Measurements from ENCODE around the gene ARID1B.

ARID1B gene

GRCh38 chr6:157235600-157236039, 458.4 kb downstream of the ARID1B start:
- H3K4me2 ChIP-seq (ENCODE audit: low read depth, low read length) = peak overlapping the region; percentile 62; the same call in 1 of the 2 replicates
- H3K36me3 ChIP-seq (replicated peaks; ENCODE audit: insufficient read depth, low read length) = no peaks in the 10 kb centered on the region
- H3K27me3 ChIP-seq (replicated peaks; ENCODE audit: insufficient read depth, low read length) = no peaks in the 10 kb centered on the region
- TF ChIP-seq EZH2 (optimal IDR thresholded peaks at IDR 0.05; ENCODE audit: low read depth, low read length) = no peak
- TF ChIP-seq CTCF (IDR thresholded peaks at IDR 0.05; ENCODE audit: low read length) = peak; percentile 42
- TF ChIP-seq EZH2phosphoT487 (IDR thresholded peaks at IDR 0.05; ENCODE audit: low read length) = no peak
- no peak overlapping the region for H3K9ac ChIP-seq (ENCODE audit: low read length)
- H2AFZ ChIP-seq (ENCODE audit: low read length) = peak overlapping the region; percentile 63
- H3K9me3 ChIP-seq (replicated peaks; ENCODE audit: insufficient read depth, low read length) = no peaks in the 10 kb centered on the region
- peaks cover 6% of the 10 kb centered on the region; the same call in 1 of the 2 replicates for H3K4me1 ChIP-seq (ENCODE audit: low read length)
- no peaks in the 10 kb centered on the region for H3K9me2 ChIP-seq (replicated peaks; ENCODE audit: insufficient read depth, low read length)
- H3F3A ChIP-seq (ENCODE audit: insufficient read depth, low read length) = no peaks in the 10 kb centered on the region
- DNase-seq = peak; percentile 21
- H3K27ac ChIP-seq (ENCODE audit: low read length) = no peak overlapping the region
- peak overlapping the region; percentile 34; the same call in 1 of the 2 replicates for H3K4me3 ChIP-seq (ENCODE audit: low read length)
- no peaks in the 10 kb centered on the region for H3K79me2 ChIP-seq (ENCODE audit: low read length)
- no peaks in the 10 kb centered on the region for H4K20me1 ChIP-seq (ENCODE audit: insufficient read depth, low read length)

GRCh38 chr6:157236040-157236725, 459.0 kb downstream of the ARID1B start:
- no peaks in the 10 kb centered on the region for H3K9me3 ChIP-seq (replicated peaks; ENCODE audit: insufficient read depth, low read length)
- H3K4me1 ChIP-seq (ENCODE audit: low read length) = peaks cover 6% of the 10 kb centered on the region; the same call in 1 of the 2 replicates
- H3K27me3 ChIP-seq (replicated peaks; ENCODE audit: insufficient read depth, low read length) = no peaks in the 10 kb centered on the region
- H3K27ac ChIP-seq (ENCODE audit: low read length) = no peak overlapping the region
- H3K9ac ChIP-seq (ENCODE audit: low read length) = no peak overlapping the region
- no peaks in the 10 kb centered on the region for H3F3A ChIP-seq (ENCODE audit: insufficient read depth, low read length)
- no peaks in the 10 kb centered on the region for H4K20me1 ChIP-seq (ENCODE audit: insufficient read depth, low read length)
- DNase-seq = no peak
- TF ChIP-seq EZH2phosphoT487 (IDR thresholded peaks at IDR 0.05; ENCODE audit: low read length) = no peak
- TF ChIP-seq CTCF (IDR thresholded peaks at IDR 0.05; ENCODE audit: low read length) = no peak
- no peak for TF ChIP-seq EZH2 (optimal IDR thresholded peaks at IDR 0.05; ENCODE audit: low read depth, low read length)
- no peaks in the 10 kb centered on the region for H3K79me2 ChIP-seq (ENCODE audit: low read length)
- H3K4me3 ChIP-seq (ENCODE audit: low read length) = peak overlapping the region; percentile 34; the same call in 1 of the 2 replicates
- no peaks in the 10 kb centered on the region for H3K9me2 ChIP-seq (replicated peaks; ENCODE audit: insufficient read depth, low read length)
- no peak overlapping the region; the same call in 1 of the 2 replicates for H3K4me2 ChIP-seq (ENCODE audit: low read depth, low read length)
- no peaks in the 10 kb centered on the region for H3K36me3 ChIP-seq (replicated peaks; ENCODE audit: insufficient read depth, low read length)
- H2AFZ ChIP-seq (ENCODE audit: low read length) = peak overlapping the region; percentile 63; the same call in 1 of the 2 replicates

- Histone ChIP-seq H3K36me3 (replicated peaks; ENCODE audit: insufficient read depth, low read length) (no peaks in the 10 kb centered on the region), H3K9me2 (replicated peaks; ENCODE audit: insufficient read depth, low read length) (no peaks in the 10 kb centered on the region), H3K4me2 (ENCODE audit: low read depth, low read length) (no peak overlapping the region), H3K4me1 (ENCODE audit: low read length) (peaks cover 6% of the 10 kb centered on the region; the same call in 1 of the 2 replicates), H3K27ac (ENCODE audit: low read length) (no peak overlapping the region), H3K79me2 (ENCODE audit: low read length) (no peaks in the 10 kb centered on the region), H3F3A (ENCODE audit: insufficient read depth, low read length) (no peaks in the 10 kb centered on the region), H4K20me1 (ENCODE audit: insufficient read depth, low read length) (no peaks in the 10 kb centered on the region), H2AFZ (ENCODE audit: low read length) (no peak overlapping the region), H3K27me3 (replicated peaks; ENCODE audit: insufficient read depth, low read length) (no peaks in the 10 kb centered on the region), H3K9me3 (replicated peaks; ENCODE audit: insufficient read depth, low read length) (no peaks in the 10 kb centered on the region), H3K9ac (ENCODE audit: low read length) (no peak overlapping the region), H3K4me3 (ENCODE audit: low read length) (no peak overlapping the region)
- no peak for DNase-seq
- no peak for TF ChIP-seq EZH2 (optimal IDR thresholded peaks at IDR 0.05; ENCODE audit: low read depth, low read length)
- TF ChIP-seq CTCF (IDR thresholded peaks at IDR 0.05; ENCODE audit: low read length) = no peak
- no peak for TF ChIP-seq EZH2phosphoT487 (IDR thresholded peaks at IDR 0.05; ENCODE audit: low read length)
Observed at GRCh38 chr6:157238346-157238745, 461.2 kb downstream of the ARID1B start.

Data from MM.1S (cell line).